H9 (cell line): ENCODE results near the gene UPF2. TPM values are rescaled to one million over a fixed set of nuclear protein-coding genes. Genes with fewer than 3 reads are reported as not detected.

Experiments
- DNase-seq: peaks from one replicate; pipeline ENCODE4 v3.0.0-alpha.2; 2017
- H2AFZ ChIP-seq: one replicate; pipeline ENCODE4 v1.6.1; 2013; ENCODE audit warnings: mild to moderate bottlenecking, low read length, control low read depth, moderate library complexity
- H2AK5ac ChIP-seq: 2 replicates; pipeline ENCODE4 v1.6.1; 2013; ENCODE audit warnings: low read length, control low read depth, mixed read lengths; ENCODE audit not compliant: insufficient read length
- H2BK120ac ChIP-seq: one replicate; pipeline ENCODE4 v1.6.1; 2013; ENCODE audit warnings: low read depth, mild to moderate bottlenecking, low read length, control low read depth, inconsistent platforms; ENCODE audit not compliant: poor library complexity, severe bottlenecking
- H2BK12ac ChIP-seq: 2 replicates; pipeline ENCODE4 v1.6.1; 2013; ENCODE audit warnings: low read length, control low read depth, mixed read lengths, low read depth; ENCODE audit not compliant: insufficient read length
- H2BK15ac ChIP-seq: 2 replicates; pipeline ENCODE4 v1.6.1; 2013; ENCODE audit warnings: low read depth, low read length, control low read depth
- H2BK20ac ChIP-seq: one replicate; pipeline ENCODE4 v1.6.1; 2013; ENCODE audit warnings: low read depth, mild to moderate bottlenecking, low read length, control low read depth, inconsistent platforms; ENCODE audit not compliant: poor library complexity, severe bottlenecking
- H2BK5ac ChIP-seq: 2 replicates; pipeline ENCODE4 v1.6.1; 2013; ENCODE audit warnings: low read length, control low read depth, mixed read lengths; ENCODE audit not compliant: insufficient read length
- H3K14ac ChIP-seq: 2 replicates; pipeline ENCODE4 v1.6.1; 2013; ENCODE audit warnings: low read length, control low read depth; ENCODE audit not compliant: insufficient read depth
- H3K18ac ChIP-seq: 2 replicates; pipeline ENCODE4 v1.6.1; 2013; ENCODE audit warnings: low read depth, mild to moderate bottlenecking, mixed read lengths, low read length, control low read depth; ENCODE audit not compliant: insufficient read length
- H3K23ac ChIP-seq: 2 replicates; pipeline ENCODE4 v1.6.1; 2013; ENCODE audit warnings: low read length, control low read depth, mixed read lengths, low read depth; ENCODE audit not compliant: insufficient read length
- H3K23me2 ChIP-seq: 2 replicates; pipeline ENCODE4 v1.6.1; 2013; ENCODE audit warnings: low read depth, mild to moderate bottlenecking, mixed read lengths, low read length, control low read depth; ENCODE audit not compliant: insufficient read length, poor library complexity, severe bottlenecking
- H3K27ac ChIP-seq: 2 replicates; pipeline ENCODE4 v1.5.1; 2013; ENCODE audit warnings: low read length, control low read depth, mixed read lengths, low read depth; ENCODE audit not compliant: insufficient read length
- H3K27me3 ChIP-seq: 2 replicates; pipeline ENCODE4 v1.6.1; 2013; ENCODE audit warnings: low read length, control low read depth, inconsistent platforms; ENCODE audit not compliant: insufficient read depth
- H3K4ac ChIP-seq: 2 replicates; pipeline ENCODE4 v1.6.1; 2013; ENCODE audit warnings: low read depth, mild to moderate bottlenecking, control low read depth, inconsistent platforms, low read length, moderate library complexity
- H3K4me1 ChIP-seq: 2 replicates; pipeline ENCODE4 v1.6.1; 2013; ENCODE audit warnings: low read length, control low read depth, inconsistent platforms; ENCODE audit not compliant: insufficient read depth
- H3K4me2 ChIP-seq: 2 replicates; pipeline ENCODE4 v1.6.1; 2013; ENCODE audit warnings: low read length, control low read depth, mixed read lengths; ENCODE audit not compliant: insufficient read length, insufficient read depth
- H3K56ac ChIP-seq: 2 replicates; pipeline ENCODE4 v1.6.1; 2013; ENCODE audit warnings: low read depth, mild to moderate bottlenecking, mixed read lengths, low read length, control low read depth; ENCODE audit not compliant: insufficient read length
- H3K79me1 ChIP-seq: 2 replicates; pipeline ENCODE4 v1.6.1; 2013; ENCODE audit warnings: low read depth, mild to moderate bottlenecking, moderate library complexity, low read length, control low read depth, inconsistent platforms; ENCODE audit not compliant: insufficient read depth, poor library complexity, severe bottlenecking
- H3K79me2 ChIP-seq: 2 replicates; pipeline ENCODE4 v1.6.1; 2013; ENCODE audit warnings: low read length, control low read depth, inconsistent platforms; ENCODE audit not compliant: insufficient read depth
- H3K9ac ChIP-seq: 2 replicates; pipeline ENCODE4 v1.6.1; 2013; ENCODE audit warnings: low read length, control low read depth, mixed read lengths; ENCODE audit not compliant: insufficient read length; ENCODE audit errors: extremely low read depth
- H3K9me3 ChIP-seq: one replicate; pipeline ENCODE4 v1.6.1; 2013; ENCODE audit warnings: low read depth, low read length, inconsistent platforms; ENCODE audit not compliant: control insufficient read depth
- H3T11ph ChIP-seq: one replicate; pipeline ENCODE4 v1.6.1; 2013; ENCODE audit warnings: mild to moderate bottlenecking, low read length, control low read depth, inconsistent platforms
- H4K20me1 ChIP-seq: one replicate; pipeline ENCODE4 v1.6.1; 2013; ENCODE audit not compliant: control insufficient read depth, insufficient read length, insufficient read depth
- H4K5ac ChIP-seq: 2 replicates; pipeline ENCODE4 v1.6.1; 2013; ENCODE audit warnings: low read depth, mild to moderate bottlenecking, mixed read lengths, low read length, control low read depth; ENCODE audit not compliant: insufficient read length
- H4K8ac ChIP-seq: replicated peaks from 2 replicates; pipeline ENCODE4 v1.6.1; 2013; ENCODE audit warnings: low read length, control low read depth, mixed read lengths, low read depth; ENCODE audit not compliant: insufficient read length
- H4K91ac ChIP-seq: 2 replicates; pipeline ENCODE4 v1.6.1; 2013; ENCODE audit warnings: low read depth, mild to moderate bottlenecking, moderate library complexity, mixed read lengths, low read length, control low read depth; ENCODE audit not compliant: insufficient read length
- H3K27ac Mint-ChIP-seq, 3 experiments: 2 replicates in 2 of 3; 3 replicates in 1 of 3; pipeline ENCODE4 v1.8.0; 2020 to 2021; ENCODE audit warnings: mixed read lengths in 3 of 3, mild to moderate bottlenecking in 1 of 3, moderate library complexity in 1 of 3
- H3K27me3 Mint-ChIP-seq: 2 replicates; pipeline ENCODE4 v1.8.0; 2021; ENCODE audit warnings: low read depth, mild to moderate bottlenecking, moderate library complexity, mixed read lengths
- H3K36me3 Mint-ChIP-seq, 3 experiments: 2 replicates in 2 of 3; 3 replicates in 1 of 3; pipeline ENCODE4 v1.8.0; 2020 to 2021; ENCODE audit warnings: low read depth in 3 of 3, mixed read lengths in 3 of 3; ENCODE audit not compliant: insufficient read depth in 1 of 3
- H3K4me1 Mint-ChIP-seq, 2 experiments: 2 replicates each; pipeline ENCODE4 v1.8.0; 2020; ENCODE audit warnings: mixed read lengths in 2 of 2
- H3K4me3 Mint-ChIP-seq, 2 experiments: 2 replicates in 1 of 2; 3 replicates in 1 of 2; pipeline ENCODE4 v1.8.0; 2020 to 2021; ENCODE audit warnings: mild to moderate bottlenecking in 2 of 2, mixed read lengths in 2 of 2, moderate library complexity in 1 of 2
- H3K9me3 Mint-ChIP-seq, 2 experiments: 2 replicates in 1 of 2; 3 replicates in 1 of 2; pipeline ENCODE4 v1.8.0; 2020; ENCODE audit warnings: mild to moderate bottlenecking in 2 of 2, mixed read lengths in 2 of 2, moderate library complexity in 1 of 2
- CTCF ChIP-seq: fragments of 200-600 bp; sonication (generic); conservative IDR thresholded peaks from 3 replicates; pipeline ENCODE4 v1.8.0; 2021; ENCODE audit warnings: antibody characterized with exemption, mild to moderate bottlenecking
- WGBS: extraction: QIAGEN DNeasy Blood & Tissue Kit; methylation state at CpG from one replicate; pipeline ENCODE4 v1.1.7; 2013; ENCODE audit warnings: missing lambda C conversion rate, low lambda C conversion rate, mixed read lengths; ENCODE audit not compliant: insufficient read length; ENCODE audit errors: extremely low coverage; 5-methylcytosine and 5-hydroxymethylcytosine counted together
- total RNA-seq: library from RNA; stranded (reverse); gene quantifications from 2 replicates; pipeline ENCODE4 v1.2.1, GENCODE V29; 2021

The UPF2 gene
- total RNA-seq, 1 experiment from 2014 or later: 34.1 TPM

- Histone ChIP-seq H3K23ac (no peak overlapping the region), H2BK15ac (no peak overlapping the region), H2BK20ac (no peak overlapping the region), H2BK12ac (no peak overlapping the region), H3K4ac (no peak overlapping the region), H3T11ph (no peak overlapping the region), H3K56ac (no peak overlapping the region), H3K27ac (no peak overlapping the region), H4K91ac (no peak overlapping the region), H2BK5ac (no peak overlapping the region), H3K27me3 (no peaks in the 10 kb centered on the region), H2AFZ (no peak overlapping the region), H4K5ac (no peak overlapping the region), H3K9ac (no peak overlapping the region), H3K4me1 (peaks cover 6% of the 10 kb centered on the region; the same call in 1 of the 2 replicates), H3K79me1 (no peaks in the 10 kb centered on the region), H2AK5ac (no peak overlapping the region), H4K20me1 (no peaks in the 10 kb centered on the region), H3K4me2 (no peak overlapping the region), H2BK120ac (no peak overlapping the region), H3K14ac (no peak overlapping the region; the same call in 1 of the 2 replicates), H3K79me2 (no peaks in the 10 kb centered on the region), H3K9me3 (no peaks in the 10 kb centered on the region), H4K8ac (no peak overlapping the region), H3K18ac (no peak overlapping the region), H3K23me2 (no peaks in the 10 kb centered on the region)
- Mint-ChIP-seq H3K27ac (no peak overlapping the region), H3K4me3 (no peak overlapping the region), H3K36me3 (no peaks in the 10 kb centered on the region), H3K27me3 (no peaks in the 10 kb centered on the region; the same call in 1 of the 2 replicates), H3K4me1 (peaks cover 26 to 28% of the 10 kb centered on the region in 2 experiments), H3K9me3 (no peaks in the 10 kb centered on the region; a peak in 1 of 5 replicates)
- no peak for DNase-seq
- no peak for TF ChIP-seq CTCF
- WGBS: no CpG with 5 or more reads among the region's 15 CpGs
Observed at GRCh38 chr10:11879387-11880094, 163.1 kb downstream of the UPF2 start.
